Panc1 (cell line): ENCODE results near the gene RPS6KB2. TPM values are rescaled to one million over a fixed set of nuclear protein-coding genes. Genes with fewer than 3 reads are reported as not detected.

ENCODE experiments used
- ATAC-seq: fragments of 200-7000 bp; cut with Tn5 transposase; 2 replicates; pipeline ENCODE4 v1.9.1; 2020; ENCODE audit warnings: mild to moderate bottlenecking, moderate library complexity
- BruUV-seq: library from RNA; stranded (reverse); fragments of 400-500 nt; replicated peaks from 2 replicates; lab custom pipeline; 2021; lab: Mats Ljungman, UMichigan
- CTCF ChIA-PET: fragments of 300-600 bp; sonication (Branson Sonifier 250); formaldehyde crosslinking; loops from one replicate; lab custom pipeline; 2022; ENCODE audit warnings: antibody characterized with exemption; lab: Charles Lee
- POLR2A ChIA-PET: fragments of 300-600 bp; sonication (Branson Sonifier 250); formaldehyde crosslinking; loops from one replicate; lab custom pipeline; 2022; ENCODE audit warnings: antibody characterized with exemption; lab: Charles Lee
- DNase-seq: peaks from one replicate; pipeline ENCODE4 v3.0.0-alpha.2; 2010; ENCODE audit warnings: low read depth, low spot score
- H3K27ac ChIP-seq: 2 replicates; pipeline ENCODE4 v1.5.1; 2011; ENCODE audit warnings: mild to moderate bottlenecking, low read length, inconsistent platforms
- H3K27me3 ChIP-seq: fragments of 200-500 bp; sonication (Bioruptor generic); 2 replicates; pipeline ENCODE4 v1.6.0; 2014; ENCODE audit warnings: low read length, inconsistent platforms; ENCODE audit not compliant: control insufficient read depth, insufficient read depth
- H3K36me3 ChIP-seq: fragments of 200-500 bp; sonication (Bioruptor generic); 2 replicates; pipeline ENCODE4 v1.5.1; 2014; ENCODE audit warnings: inconsistent platforms, mild to moderate bottlenecking, low read length, moderate library complexity; ENCODE audit not compliant: control insufficient read depth, insufficient read depth
- H3K4me1 ChIP-seq: 2 replicates; pipeline ENCODE4 v1.5.1; 2011; ENCODE audit warnings: inconsistent platforms, mild to moderate bottlenecking, low read length, moderate library complexity; ENCODE audit not compliant: control insufficient read depth, insufficient read depth
- H3K4me3 ChIP-seq, 2 experiments: 2 replicates each; pipeline ENCODE4 v1.5.1; 2011 to 2012; ENCODE audit warnings: low read depth in 2 of 2, low read length in 2 of 2, mild to moderate bottlenecking in 2 of 2, inconsistent platforms in 1 of 2, moderate library complexity in 1 of 2
- H3K9me3 ChIP-seq: fragments of 200-500 bp; sonication (Bioruptor generic); 2 replicates; pipeline ENCODE4 v1.5.1; 2014; ENCODE audit warnings: low read depth, mild to moderate bottlenecking, inconsistent platforms, low read length, moderate library complexity; ENCODE audit not compliant: control insufficient read depth, insufficient read depth
- POLR2AphosphoS5 ChIP-seq: IDR thresholded peaks from 2 replicates; pipeline ENCODE4 v1.6.1; 2012; ENCODE audit warnings: mild to moderate bottlenecking, low read depth, low read length, moderate library complexity
- REST ChIP-seq, 2 experiments: IDR thresholded peaks; 2 replicates each; pipeline ENCODE4 v1.6.1; 2011 to 2012; ENCODE audit warnings: low read depth in 2 of 2, control low read depth in 1 of 2, low read length in 1 of 2, mild to moderate bottlenecking in 1 of 2, moderate library complexity in 1 of 2; ENCODE audit not compliant: insufficient read depth in 1 of 2
- SIN3A ChIP-seq: IDR thresholded peaks from 2 replicates; pipeline ENCODE4 v1.6.1; 2012; ENCODE audit warnings: low read depth, mild to moderate bottlenecking, low read length, moderate library complexity, borderline replicate concordance; ENCODE audit not compliant: insufficient read depth
- TCF7L2 ChIP-seq: IDR thresholded peaks from 2 replicates; pipeline ENCODE4 v1.6.1; 2011; ENCODE audit warnings: mild to moderate bottlenecking, low read depth, low read length, inconsistent platforms
- in situ Hi-C: cut with HindIII; loops from 2 replicates; pipeline ENCODE4 v1.10.0; 2016; ENCODE audit warnings: low sequenced_read_pairs, low pct_unique_long_range_greater_than_20kb
- intact Hi-C: fragments of 100-400 bp; cut with micrococcal nuclease; formaldehyde crosslinking; loops from one replicate; pipeline ENCODE4 v1.10.0; 2022; ENCODE audit not compliant: unreplicated experiment
- total RNA-seq: library from RNA; stranded (reverse); gene quantifications from one replicate; pipeline ENCODE4 v1.2.1, GENCODE V29; 2021; ENCODE audit not compliant: unreplicated experiment
- TF ChIP-seq, protein P1 (sequence below): fragments of 450-650 bp; IDR thresholded peaks from 2 replicates; pipeline ENCODE4 v1.5.1; 2017; ENCODE audit warnings: mild to moderate bottlenecking

RPS6KB2 gene
- total RNA-seq, 1 experiment from 2014 or later: 68.5 TPM

GRCh38 chr11:67409781-67410368 is 18.4 kb upstream of the RPS6KB2 start:
- ChIA-PET POLR2A (no interaction called here), CTCF (no interaction called here)
- no peaks in the 10 kb centered on the region for H3K36me3 ChIP-seq
- H3K27ac ChIP-seq: no peak overlapping the region
- no peaks in the 10 kb centered on the region for H3K9me3 ChIP-seq
- H3K4me3 ChIP-seq: no peak overlapping the region
- no peak for TF ChIP-seq REST (IDR thresholded peaks at IDR 0.05; ENCODE audit: insufficient read depth in 1 of 2, low read depth in 2 of 2, low read length in 1 of 2)
- TF ChIP-seq POLR2AphosphoS5: no peak
- TF ChIP-seq, protein P1, sequence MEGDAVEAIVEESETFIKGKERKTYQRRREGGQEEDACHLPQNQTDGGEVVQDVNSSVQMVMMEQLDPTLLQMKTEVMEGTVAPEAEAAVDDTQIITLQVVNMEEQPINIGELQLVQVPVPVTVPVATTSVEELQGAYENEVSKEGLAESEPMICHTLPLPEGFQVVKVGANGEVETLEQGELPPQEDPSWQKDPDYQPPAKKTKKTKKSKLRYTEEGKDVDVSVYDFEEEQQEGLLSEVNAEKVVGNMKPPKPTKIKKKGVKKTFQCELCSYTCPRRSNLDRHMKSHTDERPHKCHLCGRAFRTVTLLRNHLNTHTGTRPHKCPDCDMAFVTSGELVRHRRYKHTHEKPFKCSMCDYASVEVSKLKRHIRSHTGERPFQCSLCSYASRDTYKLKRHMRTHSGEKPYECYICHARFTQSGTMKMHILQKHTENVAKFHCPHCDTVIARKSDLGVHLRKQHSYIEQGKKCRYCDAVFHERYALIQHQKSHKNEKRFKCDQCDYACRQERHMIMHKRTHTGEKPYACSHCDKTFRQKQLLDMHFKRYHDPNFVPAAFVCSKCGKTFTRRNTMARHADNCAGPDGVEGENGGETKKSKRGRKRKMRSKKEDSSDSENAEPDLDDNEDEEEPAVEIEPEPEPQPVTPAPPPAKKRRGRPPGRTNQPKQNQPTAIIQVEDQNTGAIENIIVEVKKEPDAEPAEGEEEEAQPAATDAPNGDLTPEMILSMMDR: no peak
- TF ChIP-seq SIN3A: no peak
- TF ChIP-seq TCF7L2: no peak
- H3K4me1 ChIP-seq: peaks cover 15% of the 10 kb centered on the region
- DNase-seq (no peak), ATAC-seq (no peak)
- in situ Hi-C loops: no loop called here
- intact Hi-C loops: loop anchor here (5.0 kb wide), 1 partner anchor 97 kb away; the partner anchor contains the start of genes CDK2AP2 and PITPNM1
- H3K27me3 ChIP-seq: no peaks in the 10 kb centered on the region
- BruUV-seq: no TSS peak

DNA sequence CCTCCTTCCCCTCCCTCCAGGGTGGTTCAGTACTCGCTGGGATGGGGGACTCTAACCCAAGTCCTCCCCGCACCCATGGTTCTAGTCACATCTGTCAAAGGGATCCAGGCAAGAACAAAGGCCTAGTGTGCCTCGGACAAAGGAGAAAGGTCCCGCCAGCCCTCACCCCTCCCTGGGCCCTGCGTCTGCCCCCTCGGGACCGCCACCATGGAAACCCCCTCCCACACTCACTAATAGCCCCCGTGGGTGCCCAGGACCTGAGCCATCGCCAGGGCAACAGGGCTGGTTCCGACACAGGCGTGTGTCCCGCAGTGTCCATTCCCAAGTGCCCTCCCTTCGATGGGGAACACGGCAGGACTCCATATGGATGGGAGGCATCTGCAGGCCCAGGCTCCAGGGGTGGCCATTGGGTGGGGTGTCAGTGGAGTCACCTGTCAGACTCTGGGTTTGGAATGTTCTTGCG is 17.9 kb upstream of the RPS6KB2 start:
- peaks cover 18% of the 10 kb centered on the region for H3K4me1 ChIP-seq
- H3K27ac ChIP-seq: no peak overlapping the region
- H3K9me3 ChIP-seq: no peaks in the 10 kb centered on the region
- intact Hi-C loops (loop anchor here (5.0 kb wide), 1 partner anchor 97 kb away; the partner anchor contains the start of genes CDK2AP2 and PITPNM1), in situ Hi-C loops (no loop called here)
- no peak for DNase-seq
- ChIA-PET CTCF (interaction anchor here (2.1 kb wide), 1 partner anchor 9 kb away, joined by 9 read pairs; the partner anchor contains the start of gene PPP1CA), POLR2A (no interaction called here)
- no peaks in the 10 kb centered on the region for H3K36me3 ChIP-seq
- no peak for ATAC-seq
- no peaks in the 10 kb centered on the region for H3K27me3 ChIP-seq
- TF ChIP-seq TCF7L2 (no peak), REST (IDR thresholded peaks at IDR 0.05; ENCODE audit: insufficient read depth in 1 of 2, low read depth in 2 of 2, low read length in 1 of 2) (0 out of 4 replicates have a peak, but pooled peaks of 1 of the 2 experiments have one; percentile 13), POLR2AphosphoS5 (no peak)
- no peak overlapping the region for H3K4me3 ChIP-seq
- no TSS peak for BruUV-seq
